AG04450 (cell line): Measurements from ENCODE around the gene ZNF783. TPM values are rescaled to one million over a fixed set of nuclear protein-coding genes. Genes with fewer than 3 reads are reported as not detected.
"Not testable (repeated sequence)": the region's sequence is repeated elsewhere in the genome, so short reads cannot be mapped to it uniquely, and the experiment has no call there.

Experiments
- CTCF ChIA-PET: fragments of 300-600, 350-600 bp; formaldehyde crosslinking; extraction: SDS; loops from one replicate; lab custom pipeline; 2022; ENCODE audit warnings: antibody characterized with exemption, inconsistent platforms; lab: Charles Lee
- POLR2A ChIA-PET: fragments of 350-600 bp; formaldehyde crosslinking; extraction: SDS; loops from one replicate; lab custom pipeline; 2021; ENCODE audit warnings: antibody characterized with exemption, inconsistent platforms; lab: Yijun Ruan, JAX
- DNase-seq: peaks from one replicate; pipeline ENCODE4 v3.0.0-alpha.2; 2011; ENCODE audit warnings: low read depth, low spot score
- H3K27ac ChIP-seq: one replicate; pipeline ENCODE4 v1.5.1; 2012; ENCODE audit warnings: low read depth, low read length, control low read depth
- H3K27me3 ChIP-seq: one replicate; pipeline ENCODE4 v1.6.0; 2012; ENCODE audit warnings: low read length; ENCODE audit not compliant: control insufficient read depth, insufficient read depth
- H3K4me3 ChIP-seq: 2 replicates; pipeline ENCODE4 v1.5.1; 2011; ENCODE audit warnings: mild to moderate bottlenecking, low read depth, low read length, control low read depth
- H3K9me3 ChIP-seq: 2 replicates; pipeline ENCODE4 v1.5.1; 2012; ENCODE audit warnings: low read length; ENCODE audit not compliant: control insufficient read depth, insufficient read depth
- polyA plus RNA-seq: library from polyadenylated mRNA; depleted of rRNA; stranded (reverse); fragments of >200 nt; gene quantifications from 2 replicates; pipeline ENCODE4 v1.2.3, GENCODE V29; 2011
- TF ChIP-seq, protein P1 (sequence below): IDR thresholded peaks from 2 replicates; pipeline ENCODE4 v1.5.1; 2011; ENCODE audit warnings: low read depth, low read length, control low read depth, inconsistent platforms

Gene ZNF783
- polyA plus RNA-seq, 1 experiment = 5.2 TPM

- peaks cover 5% of the 10 kb centered on the region for H3K9me3 ChIP-seq
- DNase-seq = no peak
- no peak overlapping the region for H3K4me3 ChIP-seq
- peak overlapping the region; percentile 35 for H3K27ac ChIP-seq
- ChIA-PET CTCF (interaction anchor here (1.1 to 1.4 kb wide), 2 partner anchors 16 to 119 kb away, joined by 3 to 5 read pairs; no protein-coding TSS in a partner anchor), POLR2A (interaction anchor here (1.6 kb wide), 1 partner anchor 16 kb away, joined by 3 read pairs; the partner anchor contains the start of gene ZNF783)
- no peaks in the 10 kb centered on the region for H3K27me3 ChIP-seq
- TF ChIP-seq, protein P1, sequence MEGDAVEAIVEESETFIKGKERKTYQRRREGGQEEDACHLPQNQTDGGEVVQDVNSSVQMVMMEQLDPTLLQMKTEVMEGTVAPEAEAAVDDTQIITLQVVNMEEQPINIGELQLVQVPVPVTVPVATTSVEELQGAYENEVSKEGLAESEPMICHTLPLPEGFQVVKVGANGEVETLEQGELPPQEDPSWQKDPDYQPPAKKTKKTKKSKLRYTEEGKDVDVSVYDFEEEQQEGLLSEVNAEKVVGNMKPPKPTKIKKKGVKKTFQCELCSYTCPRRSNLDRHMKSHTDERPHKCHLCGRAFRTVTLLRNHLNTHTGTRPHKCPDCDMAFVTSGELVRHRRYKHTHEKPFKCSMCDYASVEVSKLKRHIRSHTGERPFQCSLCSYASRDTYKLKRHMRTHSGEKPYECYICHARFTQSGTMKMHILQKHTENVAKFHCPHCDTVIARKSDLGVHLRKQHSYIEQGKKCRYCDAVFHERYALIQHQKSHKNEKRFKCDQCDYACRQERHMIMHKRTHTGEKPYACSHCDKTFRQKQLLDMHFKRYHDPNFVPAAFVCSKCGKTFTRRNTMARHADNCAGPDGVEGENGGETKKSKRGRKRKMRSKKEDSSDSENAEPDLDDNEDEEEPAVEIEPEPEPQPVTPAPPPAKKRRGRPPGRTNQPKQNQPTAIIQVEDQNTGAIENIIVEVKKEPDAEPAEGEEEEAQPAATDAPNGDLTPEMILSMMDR = no peak
Observed at GRCh38 chr7:149245744-149246143, 16.3 kb upstream of the ZNF783 start.

- DNase-seq = no peak
- H3K27ac ChIP-seq = no peak overlapping the region
- TF ChIP-seq, protein P1 = no peak
- no peaks in the 10 kb centered on the region; the same call in 1 of the 2 replicates for H3K9me3 ChIP-seq
- POLR2A ChIA-PET = no interaction called here
- CTCF ChIA-PET = interaction anchor here (1.0 to 7.3 kb wide), 4 partner anchors 9 to 62 kb away, joined by 3 to 64 read pairs (median 5); partner anchors contain the start of genes ZNF282 and ZNF783
- H3K27me3 ChIP-seq = no peaks in the 10 kb centered on the region
- no peak overlapping the region for H3K4me3 ChIP-seq
Observed at GRCh38 chr7:149248777-149249176, 13.2 kb upstream of the ZNF783 start.

- DNase-seq, H3K9me3 ChIP-seq, H3K27me3 ChIP-seq, H3K27ac ChIP-seq, H3K4me3 ChIP-seq: not testable (repeated sequence)
- CTCF ChIA-PET = interaction anchor here (1.1 to 7.3 kb wide), 2 partner anchors 11 to 184 kb away, joined by 3 to 64 read pairs; partner anchors contain the start of gene ZNF783
- POLR2A ChIA-PET = interaction anchor here (0.7 kb wide), 1 partner anchor 10 kb away, joined by 3 read pairs; no protein-coding TSS in a partner anchor
Observed at GRCh38 chr7:149250151-149250550, 11.8 kb upstream of the ZNF783 start.

GRCh38 chr7:149251518-149251917 is 10.5 kb upstream of the ZNF783 start:
- H3K27ac ChIP-seq, DNase-seq, POLR2A ChIA-PET, H3K27me3 ChIP-seq, H3K4me3 ChIP-seq, H3K9me3 ChIP-seq: not testable (repeated sequence)
- CTCF ChIA-PET = interaction anchor here (0.7 to 7.3 kb wide), 3 partner anchors 10 to 285 kb away, joined by 3 to 64 read pairs (median 4); partner anchors contain the start of gene ZNF783

- Histone ChIP-seq H3K27ac (no peak overlapping the region), H3K9me3 (no peaks in the 10 kb centered on the region; the same call in 1 of the 2 replicates), H3K4me3 (no peak overlapping the region), H3K27me3 (no peaks in the 10 kb centered on the region)
- DNase-seq = no peak
- TF ChIP-seq, protein P1 = no peak
- ChIA-PET POLR2A (no interaction called here), CTCF (interaction anchor here (7.3 kb wide), 1 partner anchor 9 kb away, joined by 64 read pairs; the partner anchor contains the start of gene ZNF783)
Observed at GRCh38 chr7:149252378-149252777, 9.6 kb upstream of the ZNF783 start.

DNA sequence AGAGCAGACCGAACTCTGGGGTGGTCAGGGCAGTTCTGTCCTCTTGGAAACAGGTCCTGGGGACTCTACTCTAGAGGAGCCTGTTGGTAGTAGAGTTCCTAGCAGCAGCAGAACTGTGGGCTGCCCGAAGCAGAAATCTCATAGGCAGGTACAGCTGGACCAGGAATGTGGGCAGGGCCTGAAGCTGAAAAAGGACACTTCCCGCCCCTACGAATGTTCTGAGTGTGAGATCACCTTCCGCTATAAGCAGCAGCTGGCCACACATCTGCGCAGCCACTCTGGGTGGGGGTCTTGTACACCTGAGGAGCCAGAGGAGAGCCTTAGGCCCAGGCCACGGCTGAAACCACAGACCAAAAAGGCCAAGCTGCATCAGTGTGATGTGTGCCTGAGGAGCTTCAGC is 8.3 kb upstream of the ZNF783 start:
- no peak for DNase-seq
- Histone ChIP-seq H3K27me3 (no peaks in the 10 kb centered on the region), H3K9me3 (no peaks in the 10 kb centered on the region; the same call in 1 of the 2 replicates), H3K4me3 (no peak overlapping the region), H3K27ac (no peak overlapping the region)
- POLR2A ChIA-PET = interaction anchor here (0.6 kb wide), 1 partner anchor 11 kb away, joined by 7 read pairs; no protein-coding TSS in a partner anchor
- CTCF ChIA-PET = interaction anchor here (7.3 kb wide), 1 partner anchor 8 kb away, joined by 64 read pairs; the partner anchor contains the start of gene ZNF783
- TF ChIP-seq, protein P1 = no peak
